Skeletal muscle satellite cell (primary cell): ENCODE measurements around the gene ADAMTS3.

Experiments
- H3K27me3 ChIP-seq: 2 replicates; pipeline ENCODE4 v1.7.0; 2013; ENCODE audit warnings: low read length; ENCODE audit not compliant: control insufficient read depth, insufficient read depth
- H3K36me3 ChIP-seq: 2 replicates; pipeline ENCODE4 v1.7.0; 2013; ENCODE audit warnings: mild to moderate bottlenecking, control low read depth, low read length; ENCODE audit not compliant: insufficient read depth
- H3K4me1 ChIP-seq: 2 replicates; pipeline ENCODE4 v1.7.0; 2013; ENCODE audit warnings: low read length; ENCODE audit not compliant: control insufficient read depth, insufficient read depth
- H3K4me2 ChIP-seq: 2 replicates; pipeline ENCODE4 v1.7.0; 2013; ENCODE audit warnings: mild to moderate bottlenecking, low read length
- H3K4me3 ChIP-seq: 2 replicates; pipeline ENCODE4 v1.7.0; 2013; ENCODE audit warnings: low read length
- H3K9ac ChIP-seq: 2 replicates; pipeline ENCODE4 v1.7.0; 2013; ENCODE audit warnings: mild to moderate bottlenecking, low read depth, low read length, moderate library complexity
- H3K9me3 ChIP-seq: replicated peaks from 2 replicates; pipeline ENCODE4 v1.7.0; 2013; ENCODE audit warnings: mild to moderate bottlenecking, control low read depth, low read length

Gene ADAMTS3

DNA sequence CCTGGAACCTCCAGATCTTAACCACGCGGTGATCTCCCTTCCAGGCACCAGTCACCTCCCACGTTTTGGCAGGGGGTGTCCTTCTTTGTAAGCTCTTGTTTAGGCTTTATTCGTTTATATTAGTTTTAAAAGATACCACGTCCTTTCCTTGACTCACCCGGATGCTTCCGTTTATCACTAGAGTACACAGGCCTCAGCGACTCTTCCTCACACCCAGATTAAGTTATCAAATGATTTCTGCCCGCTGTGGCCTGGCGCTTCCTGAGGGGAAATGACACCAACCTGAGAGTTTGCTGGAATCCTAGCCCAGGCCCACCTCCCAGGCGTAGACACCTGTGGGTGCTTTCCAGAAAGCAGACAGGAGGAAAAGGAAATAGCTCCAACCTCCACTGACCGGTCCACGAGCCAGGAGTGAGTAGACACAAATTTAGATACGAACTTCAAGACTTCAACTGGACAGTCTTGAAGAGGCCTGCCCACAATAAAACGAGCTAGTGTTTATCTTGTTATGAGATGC is 756 bp upstream of the ADAMTS3 start:
- no peak overlapping the region for H3K9ac ChIP-seq
- H3K4me3 ChIP-seq, result peak overlapping the region; percentile 74
- no peaks in the 10 kb centered on the region for H3K36me3 ChIP-seq
- H3K9me3 ChIP-seq, result no peaks in the 10 kb centered on the region
- H3K27me3 ChIP-seq, result peaks cover 3% of the 10 kb centered on the region
- H3K4me2 ChIP-seq, result peak overlapping the region; percentile 100
- H3K4me1 ChIP-seq, result no peaks in the 10 kb centered on the region

- peak overlapping the region; percentile 100 for H3K4me2 ChIP-seq
- no peaks in the 10 kb centered on the region for H3K9me3 ChIP-seq
- no peaks in the 10 kb centered on the region for H3K4me1 ChIP-seq
- H3K4me3 ChIP-seq, result peak overlapping the region; percentile 74
- H3K27me3 ChIP-seq, result peaks cover 3% of the 10 kb centered on the region
- peak overlapping the region; percentile 29 for H3K9ac ChIP-seq
- H3K36me3 ChIP-seq, result no peaks in the 10 kb centered on the region
Measured at GRCh38 chr4:72567821-72568675, 973 bp downstream of the ADAMTS3 start.

GRCh38 chr4:72567036-72567435 is 2.0 kb downstream of the ADAMTS3 start:
- peaks cover 3% of the 10 kb centered on the region for H3K27me3 ChIP-seq
- no peaks in the 10 kb centered on the region for H3K36me3 ChIP-seq
- no peak overlapping the region for H3K9ac ChIP-seq
- peak overlapping the region; percentile 100 for H3K4me2 ChIP-seq
- H3K4me3 ChIP-seq, result no peak overlapping the region
- no peaks in the 10 kb centered on the region for H3K4me1 ChIP-seq
- no peaks in the 10 kb centered on the region for H3K9me3 ChIP-seq

DNA sequence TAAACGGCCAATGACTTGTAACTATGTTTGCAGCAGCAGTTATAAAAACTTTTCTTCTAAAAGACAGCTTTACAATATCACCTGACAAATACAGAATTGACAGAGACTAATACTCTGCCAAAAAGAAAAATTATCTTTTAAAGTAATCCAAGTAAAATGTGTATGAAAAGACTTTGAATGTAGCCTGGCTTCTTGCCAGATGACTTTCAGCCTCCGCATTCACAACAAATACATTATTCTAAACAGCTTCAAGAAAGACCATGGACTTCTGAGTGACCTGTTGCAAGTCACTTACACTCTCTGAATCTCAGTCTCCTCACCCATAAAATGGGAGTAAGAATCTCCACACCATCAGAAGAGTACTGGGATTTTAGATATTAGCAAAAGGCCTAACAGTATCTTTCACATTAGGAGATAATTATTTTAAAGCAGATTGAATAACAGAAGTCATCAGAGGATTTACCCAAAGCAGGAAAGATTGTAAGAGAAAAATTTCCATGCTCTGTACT is 2.5 kb downstream of the ADAMTS3 start:
- H3K9me3 ChIP-seq, result no peaks in the 10 kb centered on the region
- H3K4me1 ChIP-seq, result no peaks in the 10 kb centered on the region
- H3K36me3 ChIP-seq, result no peaks in the 10 kb centered on the region
- no peak overlapping the region for H3K4me3 ChIP-seq
- no peak overlapping the region for H3K4me2 ChIP-seq
- H3K27me3 ChIP-seq, result peaks cover 3% of the 10 kb centered on the region
- no peak overlapping the region for H3K9ac ChIP-seq

- peaks cover 3% of the 10 kb centered on the region for H3K27me3 ChIP-seq
- no peak overlapping the region for H3K4me2 ChIP-seq
- no peak overlapping the region for H3K9ac ChIP-seq
- no peaks in the 10 kb centered on the region for H3K36me3 ChIP-seq
- no peaks in the 10 kb centered on the region for H3K9me3 ChIP-seq
- H3K4me3 ChIP-seq, result no peak overlapping the region
- H3K4me1 ChIP-seq, result no peaks in the 10 kb centered on the region
Measured at GRCh38 chr4:72564789-72565188, 4.2 kb downstream of the ADAMTS3 start.

GRCh38 chr4:72564184-72564583 is 4.8 kb downstream of the ADAMTS3 start:
- H3K36me3 ChIP-seq, result no peaks in the 10 kb centered on the region
- no peaks in the 10 kb centered on the region for H3K4me1 ChIP-seq
- no peaks in the 10 kb centered on the region for H3K27me3 ChIP-seq
- H3K9ac ChIP-seq, result no peak overlapping the region
- H3K9me3 ChIP-seq, result no peaks in the 10 kb centered on the region
- no peak overlapping the region for H3K4me2 ChIP-seq
- no peak overlapping the region for H3K4me3 ChIP-seq

DNA sequence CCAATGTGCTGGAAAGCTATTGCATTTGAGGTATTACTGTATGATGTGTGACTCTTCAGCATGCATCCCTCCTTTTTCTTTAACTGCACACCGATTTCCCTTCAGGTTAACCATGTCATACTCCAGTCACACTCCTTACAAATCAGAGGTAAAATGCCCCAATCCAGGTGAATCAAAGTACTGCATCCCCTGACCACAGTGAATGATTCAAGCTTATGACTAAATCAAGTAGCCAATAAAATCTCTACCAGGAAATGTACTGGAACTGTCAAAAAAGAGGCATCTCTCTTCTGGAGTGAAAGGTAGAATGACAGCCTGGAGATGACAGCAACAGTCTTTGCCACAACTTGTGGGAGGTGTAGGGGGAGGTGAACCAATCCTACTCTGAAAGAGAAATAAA is 10.4 kb downstream of the ADAMTS3 start:
- no peak overlapping the region for H3K4me2 ChIP-seq
- no peaks in the 10 kb centered on the region for H3K27me3 ChIP-seq
- H3K9me3 ChIP-seq, result no peaks in the 10 kb centered on the region
- no peaks in the 10 kb centered on the region for H3K4me1 ChIP-seq
- H3K36me3 ChIP-seq, result no peaks in the 10 kb centered on the region
- H3K4me3 ChIP-seq, result no peak overlapping the region
- H3K9ac ChIP-seq, result no peak overlapping the region

DNA sequence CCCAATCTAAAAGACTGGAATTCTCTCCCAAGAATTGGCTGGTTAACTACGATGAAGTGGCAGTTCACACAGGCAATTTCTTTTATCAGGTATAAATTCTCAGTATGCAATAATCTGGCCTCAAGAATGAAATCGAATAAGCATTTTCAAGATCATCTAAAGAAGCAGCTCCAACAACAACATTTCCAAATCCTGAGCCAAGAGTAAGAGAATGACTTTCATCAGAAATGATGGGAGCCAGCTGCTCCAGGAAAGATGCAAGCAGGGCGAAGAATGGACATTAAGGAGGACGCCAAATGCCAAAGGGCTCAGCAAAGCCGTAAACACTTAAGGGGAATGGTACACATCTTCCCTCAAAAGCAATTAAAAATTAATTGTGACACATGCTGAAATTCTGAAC is 12.0 kb downstream of the ADAMTS3 start:
- Histone ChIP-seq H3K27me3 (no peaks in the 10 kb centered on the region), H3K4me2 (no peak overlapping the region), H3K4me3 (no peak overlapping the region), H3K9ac (no peak overlapping the region), H3K36me3 (no peaks in the 10 kb centered on the region), H3K9me3 (no peaks in the 10 kb centered on the region), H3K4me1 (no peaks in the 10 kb centered on the region)

DNA sequence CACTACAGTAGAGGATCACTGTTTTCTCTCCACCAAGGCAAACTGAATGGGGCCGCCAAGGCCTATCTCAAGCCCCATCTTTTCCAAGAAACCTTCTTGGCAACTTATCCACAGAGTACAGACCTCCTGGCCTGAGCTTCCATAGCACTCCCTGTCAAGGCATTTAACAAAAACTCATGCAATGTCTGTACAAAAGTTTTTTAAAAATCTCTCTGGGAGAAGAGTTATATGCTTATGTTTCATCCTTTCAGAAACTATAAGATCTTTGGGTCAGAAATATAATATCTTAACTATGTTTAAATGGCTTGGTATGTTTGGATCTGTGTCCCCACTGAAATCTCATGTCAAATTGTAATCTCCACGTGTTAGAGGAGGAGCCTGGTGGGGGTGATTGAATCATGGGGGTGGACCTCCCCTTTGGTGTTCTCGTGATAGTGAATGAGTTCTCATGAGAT is 13.6 kb downstream of the ADAMTS3 start:
- no peak overlapping the region for H3K4me2 ChIP-seq
- no peak overlapping the region for H3K4me3 ChIP-seq
- no peak overlapping the region for H3K9ac ChIP-seq
- no peaks in the 10 kb centered on the region for H3K9me3 ChIP-seq
- no peaks in the 10 kb centered on the region for H3K27me3 ChIP-seq
- H3K36me3 ChIP-seq, result no peaks in the 10 kb centered on the region
- H3K4me1 ChIP-seq, result no peaks in the 10 kb centered on the region

DNA sequence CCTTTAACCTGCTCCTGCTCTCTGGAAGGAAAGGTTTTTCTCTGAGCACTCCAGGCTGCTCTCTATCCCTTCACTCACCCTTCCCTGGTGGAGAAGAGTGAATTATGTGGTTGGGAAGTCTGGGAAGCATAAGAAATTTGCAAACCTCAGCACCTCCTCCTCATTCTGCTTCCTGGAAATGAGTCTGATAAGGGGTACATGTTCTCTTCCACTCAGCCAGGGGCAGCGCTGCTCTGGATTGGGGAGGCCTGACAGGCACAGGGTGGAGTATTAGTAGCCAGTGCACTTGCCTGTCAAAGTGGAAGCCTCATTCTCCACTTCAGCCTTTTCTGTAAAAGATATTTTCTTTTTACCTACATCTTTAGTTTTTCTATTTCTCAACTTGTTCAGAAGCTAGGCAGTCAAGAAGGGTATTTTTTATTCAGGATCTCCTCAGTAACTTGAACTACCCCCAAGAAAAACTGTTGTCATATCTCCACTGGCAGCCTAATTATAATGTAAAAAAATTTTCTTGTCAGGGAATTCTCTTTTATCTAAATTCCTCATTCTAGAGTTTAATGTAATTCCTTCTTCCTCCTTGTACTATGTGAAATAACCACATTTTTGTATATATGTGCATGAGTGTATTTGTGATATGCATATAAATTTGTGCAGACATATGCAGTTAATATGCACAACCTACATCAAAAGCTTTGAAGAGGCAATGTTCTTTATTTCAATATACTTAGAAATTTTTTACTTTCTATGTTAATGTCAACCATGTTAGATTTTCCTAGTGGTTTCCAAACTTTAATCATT is 15.3 kb downstream of the ADAMTS3 start:
- no peaks in the 10 kb centered on the region for H3K4me1 ChIP-seq
- H3K27me3 ChIP-seq, result no peaks in the 10 kb centered on the region
- H3K4me3 ChIP-seq, result no peak overlapping the region
- no peaks in the 10 kb centered on the region for H3K36me3 ChIP-seq
- no peaks in the 10 kb centered on the region for H3K9me3 ChIP-seq
- H3K4me2 ChIP-seq, result no peak overlapping the region
- no peak overlapping the region for H3K9ac ChIP-seq

DNA sequence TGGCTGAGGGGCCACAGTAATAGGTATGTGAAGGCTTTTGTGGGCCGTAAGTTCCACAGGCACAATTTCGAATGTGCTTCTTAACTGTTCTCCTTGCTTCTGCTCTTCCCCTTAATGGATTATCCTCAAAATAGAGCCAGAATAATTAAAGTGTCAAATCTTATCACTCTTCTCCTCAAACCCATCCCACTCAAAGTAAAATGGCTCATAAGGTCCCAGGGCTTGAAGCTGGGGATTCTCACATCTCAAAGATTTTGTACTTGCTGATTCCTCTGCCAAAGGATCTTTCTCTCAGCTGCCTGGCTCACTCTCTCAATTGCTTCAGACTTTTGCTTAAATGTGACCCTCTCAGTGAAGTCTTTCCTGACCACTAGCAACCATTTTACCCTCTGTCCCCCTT is 16.6 kb downstream of the ADAMTS3 start:
- Histone ChIP-seq H3K4me3 (no peak overlapping the region), H3K9ac (no peak overlapping the region)

More for the DNA sequence above, 16.6 kb downstream of the ADAMTS3 start:
- H3K4me2 ChIP-seq, result no peak overlapping the region
- no peaks in the 10 kb centered on the region for H3K9me3 ChIP-seq
- no peaks in the 10 kb centered on the region for H3K4me1 ChIP-seq
- no peaks in the 10 kb centered on the region for H3K27me3 ChIP-seq
- no peaks in the 10 kb centered on the region for H3K36me3 ChIP-seq
